CD4-positive, alpha-beta T cell (primary cell): ENCODE measurements around the gene RAMACL. TPM values are rescaled to one million over a fixed set of nuclear protein-coding genes. Genes with fewer than 3 reads are reported as not detected.

ENCODE experiments used
- ATAC-seq: fragments of 200-7000 bp; cut with Tn5 transposase; one replicate; pipeline ENCODE4 v1.10.0; 2022; ENCODE audit warnings: mild to moderate bottlenecking; ENCODE audit not compliant: poor library complexity
- CTCF ChIA-PET: fragments of 350-600 bp; sonication (Branson Sonifier 250); formaldehyde crosslinking; loops from one replicate; lab custom pipeline; 2021; ENCODE audit warnings: antibody characterized with exemption, inconsistent platforms; lab: Charles Lee
- POLR2A ChIA-PET: fragments of 350-600 bp; sonication (Branson Sonifier 250); formaldehyde crosslinking; loops from one replicate; lab custom pipeline; 2021; ENCODE audit warnings: antibody characterized with exemption, inconsistent platforms; lab: Charles Lee
- DNase-seq, 14 experiments: peaks; one replicate each; pipeline ENCODE4 v3.0.0-alpha.2; 2013 to 2020; ENCODE audit warnings: mixed read lengths in 2 of 14
- H3K27ac ChIP-seq, 2 donors: one replicate each; pipeline versions ENCODE4 v1.5.1 to v1.7.0; 2013; ENCODE audit warnings: low read length in 2 of 2, low read depth in 1 of 2, mild to moderate bottlenecking in 1 of 2
- H3K27me3 ChIP-seq, 2 experiments: 1 replicate in 1 of 2; 2 replicates in 1 of 2; pipeline versions ENCODE4 v1.6.1 to v1.7.0; 2013; ENCODE audit warnings: low read length in 2 of 2, control low read depth in 1 of 2, mild to moderate bottlenecking in 1 of 2, moderate library complexity in 1 of 2; ENCODE audit not compliant: insufficient read depth in 2 of 2, control insufficient read depth in 1 of 2
- H3K36me3 ChIP-seq: one replicate; pipeline ENCODE4 v1.6.1; 2013; ENCODE audit warnings: low read length, control low read depth; ENCODE audit not compliant: insufficient read depth
- H3K4me1 ChIP-seq: one replicate; pipeline ENCODE4 v1.6.1; 2013; ENCODE audit warnings: low read length, control low read depth; ENCODE audit not compliant: insufficient read depth
- H3K4me3 ChIP-seq: one replicate; pipeline ENCODE4 v1.5.1; 2013; ENCODE audit warnings: mild to moderate bottlenecking, low read length, moderate library complexity
- H3K9me3 ChIP-seq, 2 experiments: 1 replicate in 1 of 2; 2 replicates in 1 of 2; pipeline versions ENCODE4 v1.6.1 to v1.7.0; 2013; ENCODE audit warnings: low read length in 2 of 2, mild to moderate bottlenecking in 2 of 2, control low read depth in 1 of 2, moderate library complexity in 1 of 2; ENCODE audit not compliant: control insufficient read depth in 1 of 2, insufficient read depth in 1 of 2
- H3K27ac Mint-ChIP-seq: one replicate; pipeline ENCODE4 v1.8.0; 2020; ENCODE audit warnings: mixed read lengths
- H3K27me3 Mint-ChIP-seq: one replicate; pipeline ENCODE4 v1.8.0; 2021; ENCODE audit warnings: mixed read lengths
- H3K36me3 Mint-ChIP-seq: one replicate; pipeline ENCODE4 v1.8.0; 2021; ENCODE audit warnings: low read depth, mixed read lengths
- H3K4me1 Mint-ChIP-seq: one replicate; pipeline ENCODE4 v1.8.0; 2021; ENCODE audit warnings: low read depth, mixed read lengths
- H3K4me3 Mint-ChIP-seq: one replicate; pipeline ENCODE4 v1.8.0; 2020; ENCODE audit warnings: mild to moderate bottlenecking, mixed read lengths
- H3K9me3 Mint-ChIP-seq: one replicate; pipeline ENCODE4 v1.8.0; 2020; ENCODE audit warnings: mixed read lengths
- CTCF ChIP-seq: fragments of 200-600 bp; IDR thresholded peaks from one replicate; pipeline ENCODE4 v1.8.0; 2022; ENCODE audit warnings: antibody characterized with exemption, mild to moderate bottlenecking
- intact Hi-C, 2 experiments: fragments of 100-400 bp; cut with DNase I in 1 of 2; cut with micrococcal nuclease in 1 of 2; formaldehyde crosslinking; loops; one replicate each; pipeline versions ENCODE4 v1.15.1 to v1.9.0; 2023 to 2025; cut with DNase I, micrococcal nuclease
- total RNA-seq, 174 experiments: library from RNA in 2 of 174; stranded (reverse) in 2 of 174; gene quantifications; one replicate each; pipeline ENCODE4 v1.2.3 and lab custom pipeline; 2021 to 2026

The RAMACL gene
- total RNA-seq, 2 experiments from 2014 or later = 0.52 to 0.75 TPM

- ChIA-PET POLR2A (no interaction called here), CTCF (no interaction called here)
- no peaks in the 10 kb centered on the region for H3K9me3 ChIP-seq
- H3K9me3 Mint-ChIP-seq = no peaks in the 10 kb centered on the region
- H3K27me3 ChIP-seq = no peaks in the 10 kb centered on the region
- ATAC-seq = no peak
- no peak overlapping the region for H3K4me3 ChIP-seq
- H3K27ac ChIP-seq = no peak overlapping the region
- no peak overlapping the region for H3K4me3 Mint-ChIP-seq
- H3K36me3 ChIP-seq = no peaks in the 10 kb centered on the region
- no peak for DNase-seq
- H3K27ac Mint-ChIP-seq = no peak overlapping the region
- intact Hi-C loops = no loop called here
- no peaks in the 10 kb centered on the region for H3K27me3 Mint-ChIP-seq
- H3K4me1 ChIP-seq = no peaks in the 10 kb centered on the region
- H3K36me3 Mint-ChIP-seq = no peaks in the 10 kb centered on the region
- no peaks in the 10 kb centered on the region for H3K4me1 Mint-ChIP-seq
- no peak for TF ChIP-seq CTCF
Measured at GRCh38 chr6:166611631-166612030, 25.2 kb upstream of the RAMACL start.

- no peak overlapping the region for H3K4me3 Mint-ChIP-seq
- no peaks in the 10 kb centered on the region for H3K27me3 ChIP-seq
- H3K27ac ChIP-seq = no peak overlapping the region
- ATAC-seq (no peak), DNase-seq (no peak)
- no peaks in the 10 kb centered on the region for H3K4me1 ChIP-seq
- no peaks in the 10 kb centered on the region for H3K9me3 Mint-ChIP-seq
- H3K4me3 ChIP-seq = no peak overlapping the region
- no peaks in the 10 kb centered on the region for H3K27me3 Mint-ChIP-seq
- H3K36me3 Mint-ChIP-seq = no peaks in the 10 kb centered on the region
- no peaks in the 10 kb centered on the region for H3K4me1 Mint-ChIP-seq
- H3K9me3 ChIP-seq = no peaks in the 10 kb centered on the region
- CTCF ChIA-PET = no interaction called here
- POLR2A ChIA-PET = no interaction called here
- no peak for TF ChIP-seq CTCF
- H3K27ac Mint-ChIP-seq = no peak overlapping the region
- intact Hi-C loops = no loop called here
- H3K36me3 ChIP-seq = no peaks in the 10 kb centered on the region
Measured at GRCh38 chr6:166610069-166610468, 23.6 kb upstream of the RAMACL start.

DNA sequence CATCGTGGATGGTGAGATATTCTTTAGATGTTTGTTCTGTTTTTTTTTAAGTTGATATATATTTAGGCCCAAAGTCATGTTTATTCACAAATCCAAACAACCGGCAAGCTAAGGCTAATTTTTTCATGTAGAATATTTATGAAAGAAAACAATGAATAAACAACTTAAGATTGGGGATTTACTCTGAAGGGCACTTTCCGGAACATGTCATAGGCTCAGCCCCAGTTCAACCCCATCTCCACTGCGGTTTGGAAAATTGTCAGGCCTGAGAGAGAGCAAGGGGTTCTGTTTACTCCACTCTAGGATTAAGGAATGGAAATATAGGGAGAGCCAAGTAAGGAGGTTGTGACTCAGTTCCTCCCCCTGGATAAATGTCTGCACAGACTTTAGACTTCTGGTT is 22.3 kb upstream of the RAMACL start:
- CTCF ChIA-PET = no interaction called here
- Mint-ChIP-seq H3K36me3 (no peaks in the 10 kb centered on the region), H3K4me3 (no peak overlapping the region), H3K27ac (no peak overlapping the region), H3K27me3 (no peaks in the 10 kb centered on the region), H3K9me3 (no peaks in the 10 kb centered on the region), H3K4me1 (no peaks in the 10 kb centered on the region)
- no peaks in the 10 kb centered on the region for H3K4me1 ChIP-seq
- H3K27me3 ChIP-seq = no peaks in the 10 kb centered on the region
- no peak for ATAC-seq
- no peak for DNase-seq
- H3K9me3 ChIP-seq = no peaks in the 10 kb centered on the region
- no peak overlapping the region for H3K27ac ChIP-seq
- TF ChIP-seq CTCF = no peak
- no peak overlapping the region for H3K4me3 ChIP-seq
- intact Hi-C loops = no loop called here
- no peaks in the 10 kb centered on the region for H3K36me3 ChIP-seq
- POLR2A ChIA-PET = no interaction called here
